ENCODE results near the gene TNNC1. TPM values are rescaled to one million over a fixed set of nuclear protein-coding genes. Genes with fewer than 3 reads are reported as not detected.
A peak's percentile ranks its signal among the peaks of the same experiment; 100 is the strongest.

TNNC1 gene
- total RNA-seq, 1 donor from 2014 or later: 12.4 TPM

DNA sequence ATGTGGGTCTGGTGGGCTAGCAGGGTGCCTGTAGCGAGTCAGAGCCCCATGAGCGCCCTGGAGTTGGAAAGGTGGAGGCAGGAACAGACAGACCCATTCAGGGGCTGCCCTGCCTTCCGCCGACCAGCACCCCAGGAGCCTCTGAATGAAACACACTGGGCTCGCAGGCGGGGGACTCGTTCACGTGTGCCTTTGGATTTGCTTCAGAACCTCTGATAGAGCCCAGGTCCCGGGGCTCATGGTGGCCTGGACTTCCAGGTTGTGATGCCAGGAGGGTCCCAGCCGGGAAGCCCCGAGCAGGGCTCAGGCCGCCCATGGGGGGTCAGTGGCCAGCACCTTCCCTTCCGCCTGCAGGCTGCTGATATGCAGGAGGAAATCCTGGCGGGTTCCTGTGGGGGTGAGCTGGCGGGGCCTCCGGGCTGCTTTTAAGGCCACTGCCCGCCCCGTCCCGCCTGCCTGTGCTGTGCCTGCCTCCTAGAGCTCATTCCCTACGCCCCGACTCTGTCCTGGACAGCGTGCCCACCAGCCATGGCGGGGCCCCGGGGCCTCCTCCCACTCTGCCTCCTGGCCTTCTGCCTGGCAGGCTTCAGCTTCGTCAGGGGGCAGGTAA, 41.1 kb upstream of the TNNC1 start, which contains the start of gene STAB1:
Gene STAB1, plus strand, starts transcription at position 453 of the 610 bp plus-strand sequence. Its CDS starts 76 bp downstream, at position 529.
- Histone ChIP-seq H4K20me1 (ENCODE audit: insufficient read depth, low read length) (peaks cover 24% of the 10 kb centered on the region), H3K9ac (ENCODE audit: low read length) (no peak within 1 kb of the TSS), H3K27me3 (ENCODE audit: insufficient read depth, low read length) (no peaks in the 10 kb centered on the region), H3K36me3 (ENCODE audit: insufficient read depth, low read length) (no peaks in the 10 kb centered on the region), H3K27ac (ENCODE audit: low read depth, low read length) (no peak within 1 kb of the TSS), H3K9me3 (ENCODE audit: insufficient read depth, low read depth, low read length) (no peaks in the 10 kb centered on the region), H2AFZ (ENCODE audit: low read depth, low read length) (no peak within 1 kb of the TSS), H3K79me2 (ENCODE audit: insufficient read depth, low read length) (no peaks in the 10 kb centered on the region), H3K4me3 (ENCODE audit: insufficient read depth, low read depth, low read length) (no peak within 1 kb of the TSS), H3K4me1 (ENCODE audit: insufficient read depth, low read length) (peaks cover 36% of the 10 kb centered on the region), H3K4me2 (ENCODE audit: low read length) (no peak within 1 kb of the TSS)
- Mint-ChIP-seq H3K27me3 (ENCODE audit: low read depth, unreplicated experiment) (peaks cover 4% of the 10 kb centered on the region), H3K36me3 (ENCODE audit: low read depth, unreplicated experiment) (peaks cover 8% of the 10 kb centered on the region), H3K4me1 (ENCODE audit: low read depth, unreplicated experiment) (peaks cover 20% of the 10 kb centered on the region), H3K9me3 (ENCODE audit: unreplicated experiment) (no peaks in the 10 kb centered on the region), H3K4me3 (ENCODE audit: unreplicated experiment) (no peak within 1 kb of the TSS), H3K27ac (ENCODE audit: unreplicated experiment) (peak within 1 kb of the TSS; percentile 83)
- DNase-seq (ENCODE audit: low read depth): no peak
- FAIRE-seq: no peak
- no peak for TF ChIP-seq EZH2 (IDR thresholded peaks at IDR 0.05; ENCODE audit: insufficient read depth, low read length)
- TF ChIP-seq, protein P1, sequence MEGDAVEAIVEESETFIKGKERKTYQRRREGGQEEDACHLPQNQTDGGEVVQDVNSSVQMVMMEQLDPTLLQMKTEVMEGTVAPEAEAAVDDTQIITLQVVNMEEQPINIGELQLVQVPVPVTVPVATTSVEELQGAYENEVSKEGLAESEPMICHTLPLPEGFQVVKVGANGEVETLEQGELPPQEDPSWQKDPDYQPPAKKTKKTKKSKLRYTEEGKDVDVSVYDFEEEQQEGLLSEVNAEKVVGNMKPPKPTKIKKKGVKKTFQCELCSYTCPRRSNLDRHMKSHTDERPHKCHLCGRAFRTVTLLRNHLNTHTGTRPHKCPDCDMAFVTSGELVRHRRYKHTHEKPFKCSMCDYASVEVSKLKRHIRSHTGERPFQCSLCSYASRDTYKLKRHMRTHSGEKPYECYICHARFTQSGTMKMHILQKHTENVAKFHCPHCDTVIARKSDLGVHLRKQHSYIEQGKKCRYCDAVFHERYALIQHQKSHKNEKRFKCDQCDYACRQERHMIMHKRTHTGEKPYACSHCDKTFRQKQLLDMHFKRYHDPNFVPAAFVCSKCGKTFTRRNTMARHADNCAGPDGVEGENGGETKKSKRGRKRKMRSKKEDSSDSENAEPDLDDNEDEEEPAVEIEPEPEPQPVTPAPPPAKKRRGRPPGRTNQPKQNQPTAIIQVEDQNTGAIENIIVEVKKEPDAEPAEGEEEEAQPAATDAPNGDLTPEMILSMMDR (IDR thresholded peaks at IDR 0.05; ENCODE audit: insufficient read depth, low read depth, low read length): no peak

DNA sequence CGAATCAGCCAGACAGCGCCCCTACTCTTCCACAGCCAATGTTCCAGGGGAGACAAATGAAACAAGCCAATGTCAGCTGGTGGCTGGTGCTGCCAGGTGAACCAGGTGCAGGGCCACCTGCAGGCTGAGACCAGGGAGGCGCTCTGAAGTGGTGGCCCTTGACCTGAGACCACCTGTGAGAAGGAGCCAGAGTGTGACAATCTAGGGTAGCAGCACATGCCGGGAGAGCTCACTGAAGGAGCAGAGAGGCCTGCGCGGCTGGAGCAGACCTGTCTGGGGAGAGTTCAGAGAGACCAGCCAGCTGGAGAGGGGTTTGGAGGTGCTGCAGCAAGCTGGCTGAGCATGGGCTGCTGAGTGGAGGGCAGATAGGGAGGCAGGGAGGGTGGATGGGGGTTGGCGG, 40.6 kb upstream of the TNNC1 start:
- H3K4me2 ChIP-seq (ENCODE audit: low read length): no peak overlapping the region
- no peak for TF ChIP-seq EZH2 (IDR thresholded peaks at IDR 0.05; ENCODE audit: insufficient read depth, low read length)
- TF ChIP-seq, protein P1 (IDR thresholded peaks at IDR 0.05; ENCODE audit: insufficient read depth, low read depth, low read length): no peak
- H3K27me3 Mint-ChIP-seq (ENCODE audit: low read depth, unreplicated experiment): peaks cover 4% of the 10 kb centered on the region
- no peak for FAIRE-seq
- peaks cover 36% of the 10 kb centered on the region for H3K4me1 ChIP-seq (ENCODE audit: insufficient read depth, low read length)
- peaks cover 4% of the 10 kb centered on the region for H3K36me3 ChIP-seq (ENCODE audit: insufficient read depth, low read length)
- no peak overlapping the region for H3K9ac ChIP-seq (ENCODE audit: low read length)
- no peak overlapping the region for H3K4me3 Mint-ChIP-seq (ENCODE audit: unreplicated experiment)
- no peak overlapping the region for H2AFZ ChIP-seq (ENCODE audit: low read depth, low read length)
- no peaks in the 10 kb centered on the region for H3K27me3 ChIP-seq (ENCODE audit: insufficient read depth, low read length)
- peak overlapping the region; percentile 83 for H3K27ac Mint-ChIP-seq (ENCODE audit: unreplicated experiment)
- peaks cover 28% of the 10 kb centered on the region for H4K20me1 ChIP-seq (ENCODE audit: insufficient read depth, low read length)
- H3K9me3 Mint-ChIP-seq (ENCODE audit: unreplicated experiment): no peaks in the 10 kb centered on the region
- H3K4me1 Mint-ChIP-seq (ENCODE audit: low read depth, unreplicated experiment): peaks cover 20% of the 10 kb centered on the region
- peaks cover 8% of the 10 kb centered on the region for H3K36me3 Mint-ChIP-seq (ENCODE audit: low read depth, unreplicated experiment)
- H3K27ac ChIP-seq (ENCODE audit: low read depth, low read length): no peak overlapping the region
- no peaks in the 10 kb centered on the region for H3K9me3 ChIP-seq (ENCODE audit: insufficient read depth, low read depth, low read length)
- no peak overlapping the region for H3K4me3 ChIP-seq (ENCODE audit: insufficient read depth, low read depth, low read length)
- no peak for DNase-seq (ENCODE audit: low read depth)
- no peaks in the 10 kb centered on the region for H3K79me2 ChIP-seq (ENCODE audit: insufficient read depth, low read length)

Measured in astrocyte (in vitro differentiated cells and primary cell).